AG04449 (cell line): ENCODE results near the gene GNB3.
"Not testable (repeated sequence)": the region's sequence is repeated elsewhere in the genome, so short reads cannot be mapped to it uniquely, and the experiment has no call there.

Experiments
- CTCF ChIA-PET: fragments of 350-600 bp; formaldehyde crosslinking; extraction: SDS; loops from one replicate; lab custom pipeline; 2021; ENCODE audit warnings: antibody characterized with exemption; lab: Yijun Ruan, JAX
- POLR2A ChIA-PET: fragments of 400-600, 350-600 bp; formaldehyde crosslinking; extraction: SDS; loops from one replicate; lab custom pipeline; 2020; ENCODE audit warnings: antibody characterized with exemption, inconsistent platforms; lab: Yijun Ruan, JAX
- DNase-seq: peaks from one replicate; pipeline ENCODE4 v3.0.0-alpha.2; 2010; ENCODE audit warnings: low read depth, low spot score
- H3K4me3 ChIP-seq: 2 replicates; pipeline ENCODE4 v1.5.1; 2011; ENCODE audit warnings: low read depth, mild to moderate bottlenecking, control low read depth, low read length
- TF ChIP-seq, protein P1 (sequence below): IDR thresholded peaks from one replicate; pipeline ENCODE4 v1.5.1; 2011; ENCODE audit warnings: mild to moderate bottlenecking, moderate library complexity, low read length, control low read depth, inconsistent platforms; ENCODE audit not compliant: insufficient read depth; ENCODE audit errors: missing control alignments

The GNB3 gene

DNA sequence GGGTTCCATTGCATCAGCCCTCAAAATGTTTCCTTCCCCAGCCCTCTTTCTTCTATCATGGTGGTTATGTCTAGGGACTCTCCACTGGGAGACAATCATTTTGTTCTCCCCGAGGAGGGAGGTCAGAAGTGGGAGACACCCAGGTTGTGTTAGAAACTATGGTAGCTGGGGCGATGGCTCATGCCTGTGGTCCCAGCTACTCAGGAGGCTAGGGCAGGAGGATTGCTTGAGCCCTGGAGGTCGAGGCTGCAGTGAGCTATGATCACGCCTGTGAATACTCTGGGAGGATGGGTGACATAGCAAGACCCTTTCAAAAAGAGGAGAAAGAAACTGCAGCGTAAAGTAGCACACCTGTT, 50.9 kb downstream of the GNB3 start:
- no peak for DNase-seq
- TF ChIP-seq, protein P1, sequence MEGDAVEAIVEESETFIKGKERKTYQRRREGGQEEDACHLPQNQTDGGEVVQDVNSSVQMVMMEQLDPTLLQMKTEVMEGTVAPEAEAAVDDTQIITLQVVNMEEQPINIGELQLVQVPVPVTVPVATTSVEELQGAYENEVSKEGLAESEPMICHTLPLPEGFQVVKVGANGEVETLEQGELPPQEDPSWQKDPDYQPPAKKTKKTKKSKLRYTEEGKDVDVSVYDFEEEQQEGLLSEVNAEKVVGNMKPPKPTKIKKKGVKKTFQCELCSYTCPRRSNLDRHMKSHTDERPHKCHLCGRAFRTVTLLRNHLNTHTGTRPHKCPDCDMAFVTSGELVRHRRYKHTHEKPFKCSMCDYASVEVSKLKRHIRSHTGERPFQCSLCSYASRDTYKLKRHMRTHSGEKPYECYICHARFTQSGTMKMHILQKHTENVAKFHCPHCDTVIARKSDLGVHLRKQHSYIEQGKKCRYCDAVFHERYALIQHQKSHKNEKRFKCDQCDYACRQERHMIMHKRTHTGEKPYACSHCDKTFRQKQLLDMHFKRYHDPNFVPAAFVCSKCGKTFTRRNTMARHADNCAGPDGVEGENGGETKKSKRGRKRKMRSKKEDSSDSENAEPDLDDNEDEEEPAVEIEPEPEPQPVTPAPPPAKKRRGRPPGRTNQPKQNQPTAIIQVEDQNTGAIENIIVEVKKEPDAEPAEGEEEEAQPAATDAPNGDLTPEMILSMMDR: no peak
- CTCF ChIA-PET: interaction anchor here (0.8 to 2.8 kb wide), 28 partner anchors 9 to 746 kb away, joined by 3 to 53 read pairs (median 4); partner anchors contain the start of genes LRRC23 and SPSB2
- peak overlapping the region; percentile 57 for H3K4me3 ChIP-seq
- POLR2A ChIA-PET: interaction anchor here (0.6 to 1.8 kb wide), 11 partner anchors 10 to 203 kb away, joined by 3 to 23 read pairs (median 6); partner anchors contain the start of genes CDCA3, LRRC23, SPSB2 and TPI1

GRCh38 chr12:6892683-6893082, 52.0 kb downstream of the GNB3 start:
- POLR2A ChIA-PET: not testable (repeated sequence)

GRCh38 chr12:6894321-6894720, 53.6 kb downstream of the GNB3 start:
- ChIA-PET POLR2A (interaction anchor here (0.6 kb wide), 1 partner anchor 385 kb away, joined by 4 read pairs; no protein-coding TSS in a partner anchor), CTCF (interaction anchor here (0.7 to 1.7 kb wide), 2 partner anchors 22 to 30 kb away, joined by 3 to 9 read pairs; partner anchors contain the start of gene SPSB2)
- DNase-seq: no peak
- TF ChIP-seq, protein P1: no peak
- no peak overlapping the region for H3K4me3 ChIP-seq

More at GRCh38 chr12:6892683-6893082, 52.0 kb downstream of the GNB3 start:
- not testable (repeated sequence) for H3K4me3 ChIP-seq, DNase-seq
- CTCF ChIA-PET: interaction anchor here (1.2 to 2.8 kb wide), 9 partner anchors 7 to 745 kb away, joined by 3 to 53 read pairs (median 17); partner anchors contain the start of genes LRRC23 and SPSB2
